ENCODE measurements around the gene ZDHHC4.
"Not testable (repeated sequence)": the region's sequence is repeated elsewhere in the genome, so short reads cannot be mapped to it uniquely, and the experiment has no call there.

The ZDHHC4 gene

DNA sequence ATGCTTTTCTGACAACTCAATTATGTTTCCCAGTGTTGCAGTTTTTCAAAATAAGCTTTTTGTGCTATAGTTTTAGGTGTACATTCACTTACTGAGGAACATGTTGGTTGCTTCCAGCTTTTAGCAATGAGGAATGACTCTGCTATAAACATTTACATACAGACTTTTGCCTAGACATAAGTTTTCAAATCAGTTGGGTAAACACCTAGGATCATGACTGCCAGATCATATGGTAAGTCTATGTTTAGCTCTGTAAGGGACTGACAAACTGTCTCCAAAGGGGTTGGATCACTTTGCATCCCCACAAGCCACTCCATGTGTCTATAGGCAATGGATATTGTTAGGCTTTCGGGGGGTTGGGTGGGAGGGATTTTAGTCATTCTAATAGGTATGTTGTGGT lies 15.1 kb upstream of the ZDHHC4 start:
- peak in 3 of 4 experiments; percentile 31 to 65 (median 57) for DNase-seq

GRCh38 chr7:6563936-6564770 lies 13.1 kb upstream of the ZDHHC4 start:
- DNase-seq: peak; percentile 40 to 74 (median 64)

DNA sequence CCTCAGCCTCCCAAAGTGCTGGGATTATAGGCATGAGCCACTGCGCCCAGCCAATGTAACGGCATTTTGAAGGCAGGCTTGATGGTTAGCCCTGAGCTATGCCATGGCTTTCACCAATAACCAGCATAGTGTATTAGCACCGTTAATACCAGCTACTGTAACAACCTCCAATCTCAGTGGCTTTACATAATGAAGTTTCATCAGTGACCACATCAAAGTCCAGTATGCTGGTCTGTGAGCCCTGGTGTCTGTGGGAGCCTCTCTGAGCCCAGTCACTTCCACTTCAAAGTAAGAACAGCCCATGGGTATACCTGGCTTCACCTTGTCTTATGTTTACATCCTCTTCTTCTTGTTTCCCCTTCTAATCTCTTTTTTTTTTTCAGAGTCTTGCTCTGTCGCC lies 11.6 kb upstream of the ZDHHC4 start:
- no peak for DNase-seq

DNA sequence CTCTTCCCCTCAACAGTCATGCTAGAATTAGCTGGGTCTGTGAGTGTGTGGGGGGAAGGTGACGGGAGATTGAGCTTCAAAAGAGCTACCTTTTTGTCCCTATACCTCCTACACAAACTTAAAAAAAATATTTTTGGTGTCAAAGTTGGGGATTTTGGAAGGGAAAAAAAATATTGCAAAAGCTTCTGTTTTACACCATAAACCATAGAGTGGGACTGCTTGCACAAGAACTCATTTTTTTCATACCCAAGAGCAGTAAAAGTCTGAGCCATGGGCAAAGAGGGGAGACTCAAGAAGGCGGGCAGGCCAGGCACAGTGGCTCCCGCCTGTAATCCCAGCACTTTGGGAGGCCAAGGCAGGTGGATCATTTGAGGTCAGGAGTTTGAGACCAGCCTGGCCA lies 9.4 kb upstream of the ZDHHC4 start:
- peak in 2 of 4 experiments; percentile 55 to 59 for DNase-seq

- DNase-seq: peak; percentile 57 to 84 (median 71)
Measured at GRCh38 chr7:6571160-6571779, 6.0 kb upstream of the ZDHHC4 start.

- no peak for DNase-seq
Measured at GRCh38 chr7:6575281-6576023, 1.8 kb upstream of the ZDHHC4 start.

- no peak for DNase-seq
Measured at GRCh38 chr7:6576024-6576866, 1.0 kb upstream of the ZDHHC4 start.

GRCh38 chr7:6576867-6577368 lies 336 bp upstream of the ZDHHC4 start:
- DNase-seq: not testable (repeated sequence)

DNA sequence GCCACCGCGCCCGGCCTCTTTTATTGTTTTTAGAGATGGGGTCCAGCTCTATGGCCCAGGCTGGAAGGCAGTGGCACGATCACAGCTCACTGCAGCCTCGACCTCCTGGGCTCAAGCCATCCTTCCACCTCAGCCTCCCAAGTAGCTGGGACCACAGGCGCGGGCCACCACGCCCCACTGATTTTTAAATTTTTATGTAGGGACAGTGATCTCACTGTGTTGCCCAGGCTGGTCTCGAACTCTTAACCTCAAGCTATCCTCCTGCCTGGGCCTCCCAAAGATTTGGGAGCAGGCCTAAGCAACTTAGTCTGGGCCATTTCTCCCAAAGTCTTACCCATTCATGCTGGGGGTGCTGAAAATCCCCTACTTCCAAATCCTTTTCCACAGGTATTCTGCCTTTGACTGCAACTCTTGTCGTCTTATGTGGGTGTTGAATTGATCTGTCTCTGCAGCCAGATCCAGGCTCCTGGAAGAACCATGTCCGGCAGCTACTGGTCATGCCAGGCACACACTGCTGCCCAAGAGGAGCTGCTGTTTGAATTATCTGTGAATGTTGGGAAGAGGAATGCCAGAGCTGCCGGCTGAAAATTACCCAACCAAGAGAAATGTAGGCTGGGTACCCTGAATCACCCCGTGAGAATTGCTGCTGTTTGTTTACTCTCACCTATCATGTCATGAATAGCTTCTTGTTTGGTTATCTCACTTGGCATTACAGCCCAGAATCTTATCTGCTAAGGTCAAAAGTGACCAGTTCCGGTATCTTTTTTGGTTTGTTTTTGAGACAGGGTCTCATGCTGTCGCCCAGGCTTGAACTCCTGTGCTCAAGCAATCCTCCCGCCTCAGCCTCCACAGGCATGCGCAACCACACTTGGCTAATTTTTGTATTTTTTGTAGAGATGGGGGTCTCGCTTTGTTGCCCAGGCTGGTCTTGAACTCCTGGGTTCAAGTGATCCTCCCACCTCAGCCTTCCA lies 1.1 kb downstream of the ZDHHC4 start:
- DNase-seq: no peak

- DNase-seq: peak; percentile 78 to 92 (median 82)
Measured at GRCh38 chr7:6579446-6579845, 2.2 kb downstream of the ZDHHC4 start.

DNA sequence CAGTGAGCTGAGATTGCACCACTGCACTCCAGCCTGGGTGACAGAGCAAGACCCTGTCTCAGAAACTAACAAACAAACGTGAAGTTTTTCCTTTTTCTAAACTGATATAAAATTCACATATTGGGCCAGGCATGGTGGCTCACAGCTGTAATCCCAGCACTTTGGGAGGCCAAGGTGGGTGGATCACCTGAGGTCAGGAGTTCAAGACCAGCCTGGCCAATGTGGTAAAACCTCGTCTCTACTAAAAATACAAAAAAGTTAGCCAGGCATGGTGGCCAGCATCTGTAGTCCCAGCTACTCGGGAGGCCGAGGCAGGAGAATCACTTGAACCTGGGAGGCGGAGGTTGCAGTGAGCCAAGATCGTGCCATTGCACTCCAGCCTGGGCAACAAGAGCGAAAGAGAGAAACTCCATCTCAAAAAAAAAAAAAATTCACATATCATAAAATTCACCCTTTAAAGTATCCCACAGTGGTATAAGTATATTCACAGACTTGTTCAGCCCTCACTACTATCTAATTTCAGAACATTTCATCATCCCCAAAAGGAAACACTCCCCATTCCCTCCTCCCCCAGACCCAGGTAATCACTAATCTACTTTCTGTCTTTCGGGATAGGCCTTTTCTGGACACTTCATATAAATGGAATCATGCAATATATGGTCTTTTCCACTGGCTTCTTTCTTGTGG lies 8.6 kb downstream of the ZDHHC4 start:
- not testable (repeated sequence) for DNase-seq

DNA sequence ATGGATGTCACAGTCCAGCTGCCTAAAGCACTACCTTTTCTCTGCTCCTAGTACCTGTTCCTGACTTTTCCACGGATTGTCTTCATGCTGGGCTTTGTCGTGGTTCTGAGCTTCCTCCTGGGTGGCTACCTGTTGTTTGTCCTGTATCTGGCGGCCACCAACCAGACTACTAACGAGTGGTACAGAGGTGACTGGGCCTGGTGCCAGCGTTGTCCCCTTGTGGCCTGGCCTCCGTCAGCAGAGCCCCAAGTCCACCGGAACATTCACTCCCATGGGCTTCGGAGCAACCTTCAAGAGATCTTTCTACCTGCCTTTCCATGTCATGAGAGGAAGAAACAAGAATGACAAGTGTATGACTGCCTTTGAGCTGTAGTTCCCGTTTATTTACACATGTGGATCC lies 11.3 kb downstream of the ZDHHC4 start:
- no peak for DNase-seq

GRCh38 chr7:6589151-6589828 lies 12.0 kb downstream of the ZDHHC4 start:
- DNase-seq: no peak

GRCh38 chr7:6589829-6590644 lies 12.8 kb downstream of the ZDHHC4 start, which contains the start of gene INTS15:
Gene INTS15, plus strand, starts transcription at chr7:6590021. Its CDS starts 263 bp downstream, at chr7:6590284.
- DNase-seq: peak; percentile 87 to 96 (median 94)

GRCh38 chr7:6590645-6591110 lies 13.4 kb downstream of the ZDHHC4 start:
- no peak for DNase-seq

DNA sequence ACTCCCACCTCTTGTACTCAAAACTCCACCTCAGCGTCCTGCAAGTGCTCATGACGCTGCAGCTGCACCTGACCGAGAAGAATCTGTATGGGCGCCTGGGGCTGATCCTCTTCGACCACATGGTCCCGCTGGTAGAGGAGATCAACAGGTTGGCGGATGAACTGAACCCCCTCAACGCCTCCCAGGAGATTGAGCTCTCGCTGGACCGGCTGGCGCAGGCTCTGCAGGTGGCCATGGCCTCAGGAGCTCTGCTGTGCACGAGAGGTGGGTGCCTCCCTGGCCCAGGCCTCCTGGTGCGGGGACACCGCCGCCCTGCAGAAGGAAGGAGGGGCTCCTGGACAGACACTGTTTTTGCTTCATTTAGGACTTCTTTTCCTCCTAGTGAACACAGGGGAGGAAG lies 22.8 kb downstream of the ZDHHC4 start:
- DNase-seq: no peak

GRCh38 chr7:6604458-6604857 lies 27.2 kb downstream of the ZDHHC4 start:
- no peak for DNase-seq

DNA sequence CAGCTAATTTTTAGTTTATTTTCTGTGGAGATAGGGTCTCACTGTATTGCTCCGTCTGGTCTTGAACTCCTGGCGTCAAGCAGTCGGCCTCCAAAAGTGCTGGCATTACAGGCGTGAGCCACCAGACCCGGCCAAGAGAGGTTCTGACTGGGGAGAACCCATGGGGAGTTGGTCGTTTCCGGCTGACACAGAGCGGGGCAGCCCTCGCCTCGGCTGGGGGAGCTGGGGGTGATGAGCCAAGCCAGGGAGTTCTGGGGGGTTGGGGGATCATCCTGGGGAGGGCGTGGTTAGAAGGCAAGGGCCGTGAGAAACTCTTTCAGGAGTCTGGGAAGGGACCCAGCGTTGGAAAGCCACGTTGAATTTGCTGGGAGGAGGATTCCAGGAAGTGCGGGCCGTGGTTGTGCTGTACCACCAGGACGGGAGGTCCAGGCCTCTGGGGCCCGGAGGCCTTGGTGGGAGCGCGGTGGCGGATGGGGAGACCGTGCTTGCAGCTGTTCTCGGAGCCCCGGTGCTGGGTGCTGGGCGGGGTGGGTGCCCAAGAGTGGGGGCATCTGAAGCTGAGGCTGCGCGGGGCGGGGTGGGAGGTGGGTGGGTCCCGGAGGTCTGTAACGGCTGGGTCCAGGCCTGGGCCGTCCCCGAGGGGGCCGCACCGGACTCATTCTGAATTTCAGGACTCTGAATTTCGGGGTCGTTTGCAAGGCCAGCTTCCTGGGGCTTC lies 29.8 kb downstream of the ZDHHC4 start:
- DNase-seq: no peak
